Muscle of arm (tissue), 12 donors: ENCODE results near the gene CILP2. TPM values are rescaled to one million over a fixed set of nuclear protein-coding genes. Genes with fewer than 3 reads are reported as not detected.

Experiments
- DNase-seq: peaks from one replicate; pipeline ENCODE4 v3.0.0-alpha.2; 2013
- polyA plus RNA-seq, 12 donors: library from polyadenylated mRNA; unstranded; fragments of 120-200 nt; gene quantifications; one replicate each; pipeline ENCODE4 v1.2.1, GENCODE V29; 2013; ENCODE audit not compliant: insufficient read length in 12 of 12

The CILP2 gene
- polyA plus RNA-seq, 12 donors, result 1.4 to 13.9 (median 4.1) TPM; not detected in 2

- DNase-seq, result no peak
Measured at GRCh38 chr19:19502281-19502680, 35.8 kb upstream of the CILP2 start.

- DNase-seq, result no peak
Measured at GRCh38 chr19:19502808-19503602, 35.1 kb upstream of the CILP2 start.

- DNase-seq, result no peak
Measured at GRCh38 chr19:19504754-19505668, 33.1 kb upstream of the CILP2 start.

GRCh38 chr19:19505669-19506326, 32.3 kb upstream of the CILP2 start:
- no peak for DNase-seq

- DNase-seq, result no peak
Measured at GRCh38 chr19:19506592-19506991, 31.5 kb upstream of the CILP2 start.

GRCh38 chr19:19507354-19507753, 30.7 kb upstream of the CILP2 start:
- no peak for DNase-seq

- no peak for DNase-seq
Measured at GRCh38 chr19:19508217-19508616, 29.8 kb upstream of the CILP2 start.

- DNase-seq, result no peak
Measured at GRCh38 chr19:19510432-19510831, 27.6 kb upstream of the CILP2 start.

- DNase-seq, result no peak
Measured at GRCh38 chr19:19513682-19514081, 24.4 kb upstream of the CILP2 start.

GRCh38 chr19:19514215-19514657, 23.8 kb upstream of the CILP2 start:
- peak; percentile 84 for DNase-seq

GRCh38 chr19:19514881-19515641, 23.0 kb upstream of the CILP2 start, which contains the start of gene TSSK6:
TSSK6 (minus strand) TSS chr19:19515548; CDS start chr19:19515427, 121 bp downstream.
- no peak for DNase-seq

- DNase-seq, result peak; percentile 97
Measured at GRCh38 chr19:19515642-19516519, 22.2 kb upstream of the CILP2 start, which contains the start of gene NDUFA13. NDUFA13 (plus strand) TSS chr19:19516225; CDS start chr19:19516239, 14 bp downstream.

GRCh38 chr19:19517235-19517619, 20.8 kb upstream of the CILP2 start:
- DNase-seq, result no peak

GRCh38 chr19:19520989-19521388, 17.1 kb upstream of the CILP2 start:
- no peak for DNase-seq

GRCh38 chr19:19523177-19523576, 14.9 kb upstream of the CILP2 start:
- DNase-seq, result no peak

GRCh38 chr19:19524053-19524452, 14.0 kb upstream of the CILP2 start:
- DNase-seq, result no peak

GRCh38 chr19:19525611-19526380, 12.3 kb upstream of the CILP2 start:
- DNase-seq, result no peak

GRCh38 chr19:19526581-19527370, 11.3 kb upstream of the CILP2 start:
- DNase-seq, result no peak

GRCh38 chr19:19527371-19527656, 10.8 kb upstream of the CILP2 start:
- DNase-seq, result no peak
